Testis (tissue), 3 donors: ENCODE results near the gene TERT. TPM values are rescaled to one million over a fixed set of nuclear protein-coding genes. Genes with fewer than 3 reads are reported as not detected.
"Not testable (repeated sequence)": the region's sequence is repeated elsewhere in the genome, so short reads cannot be mapped to it uniquely, and the experiment has no call there.

Source experiments
- DNase-seq: peaks from one replicate; pipeline ENCODE4 v3.0.0-alpha.2; 2019
- H3K27ac ChIP-seq, 2 donors: fragments of 200-600 bp; sonication (generic); one replicate each; pipeline ENCODE4 v1.5.1; 2019
- H3K27me3 ChIP-seq: fragments of 200-600 bp; sonication (generic); one replicate; pipeline ENCODE4 v1.5.1; 2019
- H3K36me3 ChIP-seq: fragments of 200-600 bp; sonication (generic); one replicate; pipeline ENCODE4 v1.5.1; 2017; ENCODE audit warnings: low read depth; ENCODE audit errors: missing control alignments
- H3K4me1 ChIP-seq: fragments of 200-600 bp; sonication (generic); one replicate; pipeline ENCODE4 v1.5.1; 2019
- H3K4me3 ChIP-seq, 2 donors: fragments of 200-600 bp; sonication (generic); one replicate each; pipeline ENCODE4 v1.5.1; 2017 to 2019
- H3K9me3 ChIP-seq: fragments of 200-600 bp; sonication (generic); one replicate; pipeline ENCODE4 v1.5.1; 2017
- POLR2A ChIP-seq: fragments of 450-650 bp; IDR thresholded peaks from one replicate; pipeline ENCODE4 v1.6.1; 2017; ENCODE audit warnings: antibody characterized with exemption, mild to moderate bottlenecking, moderate library complexity
- WGBS, 2 donors: methylation state at CpG; one replicate each; pipeline ENCODE4 v1.1.5; 2018; 5-methylcytosine and 5-hydroxymethylcytosine counted together
- intact Hi-C: fragments of 100-400 bp; cut with DNase I; formaldehyde crosslinking; loops from one replicate; pipeline ENCODE4 v1.15.1; 2023; ENCODE audit warnings: low total_unique reads
- polyA plus RNA-seq: library from polyadenylated mRNA; stranded (reverse); fragments of 350-450 nt; fragmentation: Illumina TruSeq; extraction: RNeasy Lipid Tissue Mini Kit (QIAGEN cat#74804); gene quantifications from one replicate; pipeline ENCODE4 v1.2.3, GENCODE V29; 2014; ENCODE audit warnings: low read depth, low replicate concordance; ENCODE audit not compliant: insufficient read depth
- total RNA-seq, 2 donors: library from RNA; depleted of rRNA; stranded (reverse); fragments of >200 nt; gene quantifications; one replicate each; pipeline ENCODE4 v1.2.3, GENCODE V29; 2016
- TF ChIP-seq, protein P1 (sequence below), 3 experiments: fragments of 450-650 bp in 2 of 3; fragments of 200-600 bp in 1 of 3; sonication (generic) in 1 of 3; IDR thresholded peaks; one replicate each; pipeline ENCODE4 v1.5.1; 2016 to 2019; ENCODE audit warnings: antibody characterized with exemption in 3 of 3, mild to moderate bottlenecking in 2 of 3, moderate library complexity in 1 of 3

TERT gene
- total and polyA plus RNA-seq, 3 donors from 2014 or later: 2.1 to 5.5 (median 4.4) TPM

DNA sequence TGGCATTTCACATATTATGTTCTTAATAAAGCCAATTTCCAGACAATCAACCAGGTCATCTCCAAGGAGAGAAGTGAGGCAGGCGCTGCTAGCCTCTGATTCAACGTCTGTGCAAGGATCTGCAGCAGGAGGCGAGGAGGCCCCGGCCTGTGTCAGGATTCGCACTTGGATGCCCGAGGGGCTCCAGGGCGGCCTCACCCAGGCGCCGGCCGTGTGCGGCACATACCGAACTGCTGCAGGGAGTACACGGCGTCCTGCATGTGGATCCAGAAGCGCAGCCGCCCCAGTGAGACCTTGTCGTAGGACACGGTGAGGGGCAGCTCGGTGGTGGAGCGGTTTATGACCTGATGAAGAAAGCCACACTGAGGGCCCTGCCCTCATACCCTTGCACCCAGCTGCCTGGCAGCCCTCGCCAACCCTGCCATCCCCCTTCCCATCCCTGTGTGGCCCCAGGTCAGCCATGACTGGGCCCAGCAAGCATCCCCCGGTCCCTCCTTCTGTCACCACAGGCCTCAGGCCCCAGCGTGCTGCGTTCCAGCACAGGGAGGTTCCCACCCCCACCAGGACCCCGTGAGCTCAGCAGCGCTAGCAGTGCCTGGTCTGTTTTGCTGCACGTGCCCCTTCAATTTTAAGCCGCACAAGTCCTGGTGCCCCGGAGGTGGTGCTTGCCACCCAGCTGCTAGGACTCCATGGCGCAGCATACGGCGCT, 40.1 kb upstream of the TERT start:
- Histone ChIP-seq H3K27me3 (no peaks in the 10 kb centered on the region), H3K4me3 (no peak overlapping the region), H3K27ac (no peak overlapping the region), H3K9me3 (no peaks in the 10 kb centered on the region), H3K4me1 (peaks cover 11% of the 10 kb centered on the region), H3K36me3 (no peaks in the 10 kb centered on the region)
- TF ChIP-seq, protein P1, sequence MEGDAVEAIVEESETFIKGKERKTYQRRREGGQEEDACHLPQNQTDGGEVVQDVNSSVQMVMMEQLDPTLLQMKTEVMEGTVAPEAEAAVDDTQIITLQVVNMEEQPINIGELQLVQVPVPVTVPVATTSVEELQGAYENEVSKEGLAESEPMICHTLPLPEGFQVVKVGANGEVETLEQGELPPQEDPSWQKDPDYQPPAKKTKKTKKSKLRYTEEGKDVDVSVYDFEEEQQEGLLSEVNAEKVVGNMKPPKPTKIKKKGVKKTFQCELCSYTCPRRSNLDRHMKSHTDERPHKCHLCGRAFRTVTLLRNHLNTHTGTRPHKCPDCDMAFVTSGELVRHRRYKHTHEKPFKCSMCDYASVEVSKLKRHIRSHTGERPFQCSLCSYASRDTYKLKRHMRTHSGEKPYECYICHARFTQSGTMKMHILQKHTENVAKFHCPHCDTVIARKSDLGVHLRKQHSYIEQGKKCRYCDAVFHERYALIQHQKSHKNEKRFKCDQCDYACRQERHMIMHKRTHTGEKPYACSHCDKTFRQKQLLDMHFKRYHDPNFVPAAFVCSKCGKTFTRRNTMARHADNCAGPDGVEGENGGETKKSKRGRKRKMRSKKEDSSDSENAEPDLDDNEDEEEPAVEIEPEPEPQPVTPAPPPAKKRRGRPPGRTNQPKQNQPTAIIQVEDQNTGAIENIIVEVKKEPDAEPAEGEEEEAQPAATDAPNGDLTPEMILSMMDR (IDR thresholded peaks at IDR 0.05): no peak
- TF ChIP-seq POLR2A: no peak
- 93 to 95% methylated on average over 18 to 32 of the region's 32 CpGs for WGBS, 2 donors
- intact Hi-C loops: no loop called here
- DNase-seq: no peak

DNA sequence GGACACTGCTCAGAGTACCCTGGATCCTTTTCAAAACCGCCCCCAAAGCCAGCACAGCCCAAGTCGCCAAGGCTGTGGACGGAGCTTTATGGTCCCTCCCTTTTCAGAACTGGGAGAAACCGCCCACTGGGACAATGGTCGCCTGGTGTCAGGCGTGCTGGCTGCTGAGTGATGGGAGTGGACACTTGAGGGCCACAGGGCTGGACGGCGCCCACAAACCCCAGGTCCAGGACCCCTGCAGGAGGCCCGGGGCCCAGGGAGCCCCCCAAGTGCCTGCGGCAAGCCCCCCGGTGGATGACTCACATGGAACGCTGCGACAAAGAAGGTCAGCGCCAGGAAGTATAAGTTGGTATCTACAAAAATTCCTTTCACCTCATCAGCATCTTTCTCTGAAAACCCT, 39.1 kb upstream of the TERT start:
- TF ChIP-seq, protein P1 (IDR thresholded peaks at IDR 0.05): no peak
- no peak for TF ChIP-seq POLR2A
- 93 to 97% methylated on average over 11 to 14 of the region's 14 CpGs for WGBS, 2 donors
- H3K27me3 ChIP-seq: no peaks in the 10 kb centered on the region
- H3K4me3 ChIP-seq: no peak overlapping the region
- peaks cover 13% of the 10 kb centered on the region for H3K4me1 ChIP-seq
- no peak for DNase-seq
- no peaks in the 10 kb centered on the region for H3K36me3 ChIP-seq
- no peaks in the 10 kb centered on the region for H3K9me3 ChIP-seq
- intact Hi-C loops: no loop called here
- H3K27ac ChIP-seq: no peak overlapping the region

- intact Hi-C loops: not testable (repeated sequence)
- 82 to 83% methylated on average over 5 of the region's 5 CpGs for WGBS, 2 donors
Observed at GRCh38 chr5:1333286-1333685, 38.4 kb upstream of the TERT start.

GRCh38 chr5:1332461-1333001, 37.7 kb upstream of the TERT start:
- 82 to 85% methylated on average over 11 of the region's 11 CpGs for WGBS, 2 donors
- TF ChIP-seq, protein P1 (IDR thresholded peaks at IDR 0.05): no peak
- no peak for TF ChIP-seq POLR2A
- no peak for DNase-seq
- H3K27me3 ChIP-seq: no peaks in the 10 kb centered on the region
- H3K36me3 ChIP-seq: no peaks in the 10 kb centered on the region
- H3K9me3 ChIP-seq: no peaks in the 10 kb centered on the region
- no peak overlapping the region for H3K27ac ChIP-seq
- no peak overlapping the region for H3K4me3 ChIP-seq
- H3K4me1 ChIP-seq: peaks cover 20% of the 10 kb centered on the region
- intact Hi-C loops: no loop called here

More at GRCh38 chr5:1333286-1333685, 38.4 kb upstream of the TERT start:
- not testable (repeated sequence) for H3K9me3 ChIP-seq, DNase-seq, H3K27me3 ChIP-seq, H3K36me3 ChIP-seq, H3K27ac ChIP-seq, H3K4me3 ChIP-seq
- peaks cover 20% of the 10 kb centered on the region for H3K4me1 ChIP-seq

DNA sequence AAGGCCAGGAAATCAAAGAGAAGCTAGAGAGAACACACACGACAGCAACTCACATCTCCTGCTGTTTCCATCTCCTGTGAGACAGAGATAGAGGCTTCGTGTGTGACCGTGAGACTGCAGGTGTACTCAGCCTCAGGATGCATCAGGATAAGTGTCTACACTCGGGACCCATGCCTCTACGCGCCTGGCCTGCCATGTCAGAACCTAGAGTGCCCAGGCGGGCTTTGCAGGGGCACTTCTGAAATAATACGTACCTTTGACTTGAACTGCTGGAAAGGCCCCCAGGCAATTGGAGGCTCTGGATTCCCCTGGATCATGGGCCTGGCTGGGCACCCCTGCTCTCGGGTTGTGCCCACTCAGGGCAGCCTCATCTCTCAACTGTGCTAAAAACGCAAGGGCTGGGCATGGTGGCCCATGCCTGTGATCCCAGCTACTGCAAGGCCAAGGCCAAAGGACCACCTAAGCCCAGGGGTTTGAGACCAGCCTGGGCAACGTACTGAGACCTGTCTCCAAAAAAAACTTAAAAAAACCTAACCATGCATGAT, 37.1 kb upstream of the TERT start:
- no peaks in the 10 kb centered on the region for H3K36me3 ChIP-seq
- no peaks in the 10 kb centered on the region for H3K27me3 ChIP-seq
- no peak for DNase-seq
- no peak overlapping the region for H3K4me3 ChIP-seq
- WGBS, 2 donors: 94 to 95% methylated on average over 9 to 11 of the region's 11 CpGs
- TF ChIP-seq, protein P1 (IDR thresholded peaks at IDR 0.05): no peak
- TF ChIP-seq POLR2A: no peak
- H3K9me3 ChIP-seq: no peaks in the 10 kb centered on the region
- intact Hi-C loops: no loop called here
- H3K27ac ChIP-seq: no peak overlapping the region
- H3K4me1 ChIP-seq: peaks cover 20% of the 10 kb centered on the region
